Hepatocyte (in vitro differentiated cells): ENCODE data around the gene ZCRB1. TPM values are rescaled to one million over a fixed set of nuclear protein-coding genes. Genes with fewer than 3 reads are reported as not detected.

Experiments used
- DNase-seq: peaks from one replicate; pipeline ENCODE4 v3.0.0-alpha.2; 2016; ENCODE audit warnings: low spot score
- H2AFZ ChIP-seq: fragments of 200-600 bp; sonication (generic); 2 replicates; pipeline ENCODE4 v1.6.0; 2016; ENCODE audit warnings: antibody characterized with exemption, mild to moderate bottlenecking
- H3K27ac ChIP-seq: fragments of 200-600 bp; sonication (generic); 2 replicates; pipeline ENCODE4 v1.5.1; 2016; ENCODE audit warnings: mild to moderate bottlenecking
- H3K27me3 ChIP-seq: fragments of 200-600 bp; sonication (generic); 2 replicates; pipeline ENCODE4 v1.6.1; 2016
- H3K36me3 ChIP-seq: fragments of 200-600 bp; sonication (generic); replicated peaks from 2 replicates; pipeline ENCODE4 v1.5.1; 2016; ENCODE audit warnings: low read depth; ENCODE audit not compliant: insufficient read depth
- H3K4me1 ChIP-seq: fragments of 200-600 bp; sonication (generic); 2 replicates; pipeline ENCODE4 v1.5.1; 2016; ENCODE audit warnings: mild to moderate bottlenecking, moderate library complexity; ENCODE audit not compliant: insufficient read depth
- H3K4me2 ChIP-seq: fragments of 200-600 bp; sonication (generic); 2 replicates; pipeline ENCODE4 v1.6.0; 2016
- H3K4me3 ChIP-seq: fragments of 200-600 bp; sonication (generic); 2 replicates; pipeline ENCODE4 v1.5.1; 2016; ENCODE audit warnings: mild to moderate bottlenecking
- H3K79me2 ChIP-seq: fragments of 200-600 bp; sonication (generic); 2 replicates; pipeline ENCODE4 v1.6.0; 2017; ENCODE audit warnings: mild to moderate bottlenecking
- H3K9me2 ChIP-seq: fragments of 200-600 bp; sonication (generic); replicated peaks from 2 replicates; pipeline ENCODE4 v1.6.0; 2017; ENCODE audit warnings: mild to moderate bottlenecking; ENCODE audit not compliant: insufficient read depth
- H3K9me3 ChIP-seq: fragments of 200-600 bp; sonication (generic); 2 replicates; pipeline ENCODE4 v1.5.1; 2016; ENCODE audit warnings: low read depth, mild to moderate bottlenecking
- H4K20me1 ChIP-seq: fragments of 200-600 bp; sonication (generic); 2 replicates; pipeline ENCODE4 v1.6.0; 2016; ENCODE audit warnings: mild to moderate bottlenecking; ENCODE audit not compliant: insufficient read depth, poor library complexity, severe bottlenecking
- CTCF ChIP-seq: fragments of 200-600 bp; sonication (generic); IDR thresholded peaks from 2 replicates; pipeline ENCODE4 v1.5.1; 2016; ENCODE audit warnings: antibody characterized with exemption, mild to moderate bottlenecking; ENCODE audit not compliant: poor library complexity
- EZH2 ChIP-seq: fragments of 200-600 bp; sonication (generic); IDR thresholded peaks from 2 replicates; pipeline ENCODE4 v1.6.1; 2016; ENCODE audit warnings: antibody characterized with exemption, mild to moderate bottlenecking, borderline replicate concordance
- EZH2phosphoT487 ChIP-seq: fragments of 200-600 bp; sonication (generic); IDR thresholded peaks from one replicate; pipeline ENCODE4 v1.6.1; 2018; ENCODE audit warnings: antibody characterized with exemption, mild to moderate bottlenecking, low read depth, moderate library complexity; ENCODE audit not compliant: unreplicated experiment, severe bottlenecking
- WGBS: methylation state at CpG from one replicate; pipeline ENCODE4 v1.1.6; 2016; ENCODE audit warnings: low lambda C conversion rate; ENCODE audit errors: missing lambda C conversion rate; 5-methylcytosine and 5-hydroxymethylcytosine counted together
- polyA plus RNA-seq: library from polyadenylated mRNA; unstranded; fragments of >200 nt; fragmentation: Nextera tagmentation; extraction: Ambion mirVana; gene quantifications from 2 replicates; pipeline ENCODE4 v1.2.1, GENCODE V29; 2016
- total RNA-seq: library from RNA; depleted of rRNA; stranded (reverse); fragments of >200 nt; gene quantifications from 2 replicates; pipeline ENCODE4 v1.2.3, GENCODE V29; 2014

ZCRB1 gene
- total and polyA plus RNA-seq, 2 experiments from 2014 or later: 27.7 to 85.9 TPM

- no peaks in the 10 kb centered on the region for H3K4me1 ChIP-seq
- DNase-seq: no peak
Measured at GRCh38 chr12:42270596-42270995, 55.3 kb downstream of the ZCRB1 start.

GRCh38 chr12:42267413-42268190 is 58.3 kb downstream of the ZCRB1 start:
- TF ChIP-seq EZH2: no peak
- no peak for TF ChIP-seq EZH2phosphoT487
- TF ChIP-seq CTCF: no peak
- Histone ChIP-seq H3K9me3 (no peaks in the 10 kb centered on the region), H3K9me2 (no peaks in the 10 kb centered on the region), H3K27me3 (no peaks in the 10 kb centered on the region), H3K36me3 (no peaks in the 10 kb centered on the region), H4K20me1 (no peaks in the 10 kb centered on the region), H2AFZ (no peak overlapping the region), H3K4me2 (no peak overlapping the region), H3K79me2 (no peaks in the 10 kb centered on the region), H3K27ac (no peak overlapping the region), H3K4me3 (no peak overlapping the region), H3K4me1 (no peaks in the 10 kb centered on the region)
- 85% methylated on average over 15 of the region's 15 CpGs for WGBS
- no peak for DNase-seq

More at GRCh38 chr12:42270596-42270995, 55.3 kb downstream of the ZCRB1 start:
- Histone ChIP-seq H3K4me3 (no peak overlapping the region), H3K4me2 (no peak overlapping the region), H3K27me3 (no peaks in the 10 kb centered on the region), H2AFZ (no peak overlapping the region), H3K79me2 (no peaks in the 10 kb centered on the region), H3K27ac (no peak overlapping the region), H3K36me3 (no peaks in the 10 kb centered on the region), H3K9me2 (no peaks in the 10 kb centered on the region), H4K20me1 (no peaks in the 10 kb centered on the region), H3K9me3 (no peaks in the 10 kb centered on the region)
- TF ChIP-seq CTCF (no peak), EZH2 (no peak), EZH2phosphoT487 (no peak)
- 87% methylated on average over 4 of the region's 4 CpGs for WGBS

- DNase-seq: no peak
- no peak for TF ChIP-seq EZH2
- WGBS: 89% methylated on average over 17 of the region's 17 CpGs
- H3K79me2 ChIP-seq: no peaks in the 10 kb centered on the region
- H3K4me2 ChIP-seq: no peak overlapping the region
- no peak overlapping the region for H3K4me3 ChIP-seq
- no peaks in the 10 kb centered on the region for H4K20me1 ChIP-seq
- no peaks in the 10 kb centered on the region for H3K36me3 ChIP-seq
- H3K27me3 ChIP-seq: no peaks in the 10 kb centered on the region
- no peaks in the 10 kb centered on the region for H3K9me3 ChIP-seq
- no peak overlapping the region for H3K27ac ChIP-seq
- H2AFZ ChIP-seq: no peak overlapping the region
- H3K4me1 ChIP-seq: no peaks in the 10 kb centered on the region
- no peaks in the 10 kb centered on the region for H3K9me2 ChIP-seq
Measured at GRCh38 chr12:42266579-42267230, 59.2 kb downstream of the ZCRB1 start.

- H3K4me3 ChIP-seq: no peak overlapping the region
- whole genome bisulfite sequencing: 68% methylated on average over 2 of the region's 2 CpGs
Measured at GRCh38 chr12:42262271-42262670, 63.6 kb downstream of the ZCRB1 start.

More at GRCh38 chr12:42262271-42262670, 63.6 kb downstream of the ZCRB1 start:
- Histone ChIP-seq H2AFZ (no peak overlapping the region), H3K79me2 (no peaks in the 10 kb centered on the region), H3K36me3 (no peaks in the 10 kb centered on the region), H3K4me1 (no peaks in the 10 kb centered on the region), H3K27me3 (no peaks in the 10 kb centered on the region), H3K4me2 (no peak overlapping the region), H3K27ac (no peak overlapping the region), H3K9me3 (no peaks in the 10 kb centered on the region), H3K9me2 (no peaks in the 10 kb centered on the region), H4K20me1 (no peaks in the 10 kb centered on the region)
- TF ChIP-seq CTCF (no peak), EZH2 (no peak), EZH2phosphoT487 (no peak)
- no peak for DNase-seq
